Duodenal mucosa (tissue), 2 donors: ENCODE data around the gene GCA.

Experiments used
- H3K27ac ChIP-seq: one replicate; pipeline ENCODE4 v1.7.0; 2013; ENCODE audit warnings: low read depth, low read length
- H3K27me3 ChIP-seq, 2 donors: one replicate each; pipeline ENCODE4 v1.7.0; 2013; ENCODE audit warnings: low read length in 2 of 2, control low read depth in 1 of 2; ENCODE audit not compliant: insufficient read depth in 2 of 2, control insufficient read depth in 1 of 2
- H3K36me3 ChIP-seq, 2 donors: one replicate each; pipeline ENCODE4 v1.7.0; 2013; ENCODE audit warnings: low read length in 2 of 2, control low read depth in 1 of 2; ENCODE audit not compliant: insufficient read depth in 2 of 2, control insufficient read depth in 1 of 2
- H3K4me1 ChIP-seq, 2 donors: one replicate each; pipeline ENCODE4 v1.7.0; 2013; ENCODE audit warnings: low read length in 2 of 2, control low read depth in 1 of 2; ENCODE audit not compliant: insufficient read depth in 2 of 2, control insufficient read depth in 1 of 2
- H3K4me3 ChIP-seq, 2 donors: one replicate each; pipeline ENCODE4 v1.7.0; 2013; ENCODE audit warnings: low read length in 2 of 2, low read depth in 1 of 2
- H3K9ac ChIP-seq, 2 donors: one replicate each; pipeline ENCODE4 v1.7.0; 2013; ENCODE audit warnings: low read length in 2 of 2, low read depth in 1 of 2
- H3K9me3 ChIP-seq, 2 donors: one replicate each; pipeline ENCODE4 v1.7.0; 2013; ENCODE audit warnings: low read length in 2 of 2, control low read depth in 1 of 2; ENCODE audit not compliant: control insufficient read depth in 1 of 2

Gene GCA

GRCh38 chr2:162400336-162400735 lies 56.4 kb downstream of the GCA start:
- H3K27ac ChIP-seq: no peak overlapping the region
- H3K4me3 ChIP-seq: no peak overlapping the region
- H3K36me3 ChIP-seq: no peaks in the 10 kb centered on the region
- H3K27me3 ChIP-seq: no peaks in the 10 kb centered on the region
- H3K4me1 ChIP-seq: no peaks in the 10 kb centered on the region
- no peaks in the 10 kb centered on the region for H3K9me3 ChIP-seq
- H3K9ac ChIP-seq: no peak overlapping the region

DNA sequence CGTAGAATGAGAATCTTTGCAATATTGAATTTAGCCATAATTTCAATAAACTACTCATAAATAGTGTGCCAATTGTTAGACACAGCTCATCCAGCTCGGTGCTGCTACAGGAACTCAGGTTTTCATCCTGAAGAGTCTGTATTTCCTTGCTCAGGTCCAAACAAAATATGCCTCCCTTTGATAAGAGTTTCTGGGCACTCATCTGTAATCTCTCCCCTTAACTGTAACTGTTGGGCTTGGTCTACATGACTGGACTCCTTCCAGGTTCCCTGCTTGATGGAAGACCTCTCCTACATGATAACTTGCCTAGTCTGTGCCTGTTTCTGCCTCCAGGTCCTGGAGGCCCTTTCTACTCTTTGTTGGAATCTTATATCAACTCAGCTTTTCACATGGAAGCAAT lies 57.9 kb downstream of the GCA start:
- no peak overlapping the region for H3K9ac ChIP-seq

GRCh38 chr2:162403884-162404283 lies 60.0 kb downstream of the GCA start:
- H3K9ac ChIP-seq: no peak overlapping the region
- no peaks in the 10 kb centered on the region for H3K36me3 ChIP-seq
- H3K27ac ChIP-seq: no peak overlapping the region
- H3K27me3 ChIP-seq: no peaks in the 10 kb centered on the region
- H3K4me1 ChIP-seq: no peaks in the 10 kb centered on the region
- no peaks in the 10 kb centered on the region for H3K9me3 ChIP-seq
- H3K4me3 ChIP-seq: no peak overlapping the region

More for the DNA sequence above, 57.9 kb downstream of the GCA start:
- Histone ChIP-seq H3K27ac (no peak overlapping the region), H3K36me3 (no peaks in the 10 kb centered on the region), H3K9me3 (no peaks in the 10 kb centered on the region), H3K27me3 (no peaks in the 10 kb centered on the region), H3K4me1 (no peaks in the 10 kb centered on the region), H3K4me3 (no peak overlapping the region)
